ENCODE data around the gene FA2H.

FA2H gene

GRCh38 chr16:74745926-74746325, 28.7 kb downstream of the FA2H start:
- TF ChIP-seq CTCF (IDR thresholded peaks at IDR 0.05; ENCODE audit: low read depth, low read length, missing control alignments), result no peak
- no peak overlapping the region for H3K4me3 ChIP-seq (replicated peaks; ENCODE audit: low read depth, low read length)

GRCh38 chr16:74745109-74745615, 29.5 kb downstream of the FA2H start:
- DNase-seq (ENCODE audit: extremely low read depth, low read depth), result no peak
- TF ChIP-seq CTCF (IDR thresholded peaks at IDR 0.05; ENCODE audit: low read depth, low read length, missing control alignments), result no peak
- no peak overlapping the region for H3K4me3 ChIP-seq (replicated peaks; ENCODE audit: low read depth, low read length)

More at GRCh38 chr16:74745926-74746325, 28.7 kb downstream of the FA2H start:
- DNase-seq (ENCODE audit: extremely low read depth, low read depth), result no peak

GRCh38 chr16:74744566-74744965, 30.1 kb downstream of the FA2H start:
- no peak for TF ChIP-seq CTCF (IDR thresholded peaks at IDR 0.05; ENCODE audit: low read depth, low read length, missing control alignments)
- no peak for DNase-seq (ENCODE audit: extremely low read depth, low read depth)
- no peak overlapping the region for H3K4me3 ChIP-seq (replicated peaks; ENCODE audit: low read depth, low read length)

GRCh38 chr16:74743668-74744299, 30.8 kb downstream of the FA2H start:
- no peak for DNase-seq (ENCODE audit: extremely low read depth, low read depth)
- TF ChIP-seq CTCF (IDR thresholded peaks at IDR 0.05; ENCODE audit: low read depth, low read length, missing control alignments), result no peak
- H3K4me3 ChIP-seq (replicated peaks; ENCODE audit: low read depth, low read length), result no peak overlapping the region

- TF ChIP-seq CTCF (IDR thresholded peaks at IDR 0.05; ENCODE audit: low read depth, low read length, missing control alignments), result no peak
- no peak for DNase-seq (ENCODE audit: extremely low read depth, low read depth)
- no peak overlapping the region for H3K4me3 ChIP-seq (replicated peaks; ENCODE audit: low read depth, low read length)
These were observed 31.5 kb downstream of the FA2H start for GRCh38 chr16:74743045-74743667.

GRCh38 chr16:74742051-74742481, 32.6 kb downstream of the FA2H start:
- no peak for DNase-seq (ENCODE audit: extremely low read depth, low read depth)
- H3K4me3 ChIP-seq (replicated peaks; ENCODE audit: low read depth, low read length), result no peak overlapping the region
- no peak for TF ChIP-seq CTCF (IDR thresholded peaks at IDR 0.05; ENCODE audit: low read depth, low read length, missing control alignments)

Data from HFF-Myc (cell line).